ENCODE results near the gene MMRN2. TPM values are rescaled to one million over a fixed set of nuclear protein-coding genes. Genes with fewer than 3 reads are reported as not detected.

MMRN2 gene
- total and polyA plus RNA-seq, 2 of the 8 experiments (the other 6 are each of a cell fraction or from before 2014, with no cell fraction given), result 1.2 TPM

GRCh38 chr10:86963341-86963919, 6.0 kb upstream of the MMRN2 start:
- Histone ChIP-seq H2AFZ (ENCODE audit: low read length) (no peak overlapping the region), H3K18ac (ENCODE audit: extremely low read depth, low read length) (no peak overlapping the region), H2BK15ac (ENCODE audit: low read length) (peak overlapping the region; percentile 95), H2BK20ac (ENCODE audit: low read length) (no peak overlapping the region), H4K5ac (ENCODE audit: insufficient read length, low read depth, low read length) (no peak overlapping the region), H4K91ac (replicated peaks; ENCODE audit: insufficient read length, low read length) (peak overlapping the region; percentile 48), H3K79me1 (ENCODE audit: low read depth, low read length) (no peaks in the 10 kb centered on the region), H3K27ac (ENCODE audit: low read depth, low read length) (no peak overlapping the region), H3K23me2 (ENCODE audit: low read depth, low read length) (no peaks in the 10 kb centered on the region), H4K8ac (ENCODE audit: extremely low read depth, insufficient read depth, low read length) (no peak overlapping the region), H4K20me1 (replicated peaks in 1 of 2; ENCODE audit: control insufficient read depth in 1 of 2, insufficient read depth in 2 of 2, low read length in 2 of 2) (no peaks in the 10 kb centered on the region), H3K4me2 (ENCODE audit: insufficient read depth in 1 of 2, low read depth in 2 of 2, low read length in 2 of 2) (no peak overlapping the region), H3K14ac (ENCODE audit: insufficient read length) (no peak overlapping the region), H3K4ac (replicated peaks; ENCODE audit: insufficient read length, low read depth, low read length) (no peak overlapping the region), H3K56ac (replicated peaks; ENCODE audit: insufficient read length, low read depth, low read length) (no peak overlapping the region), H3K9ac (replicated peaks in 1 of 4; ENCODE audit: extremely low read depth in 1 of 4, low read depth in 3 of 4, low read length in 3 of 4) (no peak overlapping the region), H3K79me2 (ENCODE audit: control insufficient read depth in 1 of 2, insufficient read depth in 2 of 2, low read length in 2 of 2) (no peaks in the 10 kb centered on the region), H2BK12ac (ENCODE audit: low read depth, low read length) (peak overlapping the region; percentile 84; the same call in 1 of the 2 replicates), H2BK5ac (ENCODE audit: low read depth, low read length) (no peak overlapping the region), H3K4me3 (ENCODE audit: extremely low read depth in 1 of 4, insufficient read depth in 2 of 4, low read depth in 3 of 4, low read length in 4 of 4) (no peak overlapping the region), H3K27me3 (replicated peaks in 1 of 4; ENCODE audit: control insufficient read depth in 3 of 4, extremely low read depth in 1 of 4, insufficient read depth in 3 of 4, low read length in 3 of 4) (no peaks in the 10 kb centered on the region), H3K4me1 (replicated peaks in 1 of 4; ENCODE audit: control insufficient read depth in 3 of 4, insufficient read depth in 4 of 4, low read length in 3 of 4) (peaks cover 2 to 36% (median 26%) of the 10 kb centered on the region in 4 experiments), H2AK5ac (ENCODE audit: low read depth, low read length) (peak overlapping the region; percentile 30; the same call in 1 of the 2 replicates), H3K9me3 (ENCODE audit: insufficient read depth in 2 of 2, low read depth in 1 of 2, low read length in 1 of 2) (no peaks in the 10 kb centered on the region), H3K23ac (ENCODE audit: insufficient read length) (no peak overlapping the region), H2BK120ac (replicated peaks; ENCODE audit: low read depth, low read length) (no peak overlapping the region), H3K36me3 (ENCODE audit: control insufficient read depth in 2 of 4, insufficient read depth in 4 of 4, low read length in 3 of 4) (no peaks in the 10 kb centered on the region)
- CTCF ChIA-PET (ENCODE audit: partially characterized antibody), result interaction anchor here (4.1 to 22.5 kb wide), 2 partner anchors 17 to 278 kb away, joined by 25 to 975 read pairs; partner anchors contain the start of genes MMRN2 and SNCG
- FAIRE-seq (no peak), DNase-seq (ENCODE audit: low read depth in 1 of 2, low spot score in 2 of 2) (peak in 1 of 2 experiments; percentile 34)
- 91% methylated on average over 12 of the region's 12 CpGs; no CpG with 5 or more reads in 1 of the 2 experiments for WGBS, 2 experiments (ENCODE audit: extremely low coverage in 1 of 2, insufficient coverage in 1 of 2, insufficient read length in 1 of 2, insufficient replicate concordance in 2 of 2, low coverage in 1 of 2, low lambda C conversion rate in 2 of 2, missing lambda C conversion rate in 1 of 2)
- POLR2A ChIA-PET (ENCODE audit: partially characterized antibody), result interaction anchor here (2.5 kb wide), 1 partner anchor 10 kb away, joined by 10 read pairs; no protein-coding TSS in a partner anchor
- no peak for TF ChIP-seq BCL11A (IDR thresholded peaks at IDR 0.05; ENCODE audit: low read depth in 2 of 2, low read length in 2 of 2)
- TF ChIP-seq JUND (IDR thresholded peaks at IDR 0.05; ENCODE audit: low read length), result no peak
- no peak for TF ChIP-seq MAFK (IDR thresholded peaks at IDR 0.05; ENCODE audit: low read depth, low read length)
- no peak for TF ChIP-seq RAD21 (IDR thresholded peaks at IDR 0.05 in 1 of 2, conservative IDR thresholded peaks at IDR 0.05 in 1 of 2; ENCODE audit: low read depth in 2 of 2, low read length in 2 of 2)
- no peak for TF ChIP-seq BACH1 (IDR thresholded peaks at IDR 0.05; ENCODE audit: low read length)
- no peak for TF ChIP-seq NRF1 (IDR thresholded peaks at IDR 0.05; ENCODE audit: low read depth, low read length)
- TF ChIP-seq CHD2 (IDR thresholded peaks at IDR 0.05; ENCODE audit: low read length), result no peak
